ENCODE measurements around the gene AHDC1.

GRCh38 chr1:27622828-27623227 is 18.9 kb upstream of the AHDC1 start:
- TF ChIP-seq, protein P1, sequence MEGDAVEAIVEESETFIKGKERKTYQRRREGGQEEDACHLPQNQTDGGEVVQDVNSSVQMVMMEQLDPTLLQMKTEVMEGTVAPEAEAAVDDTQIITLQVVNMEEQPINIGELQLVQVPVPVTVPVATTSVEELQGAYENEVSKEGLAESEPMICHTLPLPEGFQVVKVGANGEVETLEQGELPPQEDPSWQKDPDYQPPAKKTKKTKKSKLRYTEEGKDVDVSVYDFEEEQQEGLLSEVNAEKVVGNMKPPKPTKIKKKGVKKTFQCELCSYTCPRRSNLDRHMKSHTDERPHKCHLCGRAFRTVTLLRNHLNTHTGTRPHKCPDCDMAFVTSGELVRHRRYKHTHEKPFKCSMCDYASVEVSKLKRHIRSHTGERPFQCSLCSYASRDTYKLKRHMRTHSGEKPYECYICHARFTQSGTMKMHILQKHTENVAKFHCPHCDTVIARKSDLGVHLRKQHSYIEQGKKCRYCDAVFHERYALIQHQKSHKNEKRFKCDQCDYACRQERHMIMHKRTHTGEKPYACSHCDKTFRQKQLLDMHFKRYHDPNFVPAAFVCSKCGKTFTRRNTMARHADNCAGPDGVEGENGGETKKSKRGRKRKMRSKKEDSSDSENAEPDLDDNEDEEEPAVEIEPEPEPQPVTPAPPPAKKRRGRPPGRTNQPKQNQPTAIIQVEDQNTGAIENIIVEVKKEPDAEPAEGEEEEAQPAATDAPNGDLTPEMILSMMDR (IDR thresholded peaks at IDR 0.05; ENCODE audit: poor library complexity), result no peak
- TF ChIP-seq EZH2 (IDR thresholded peaks at IDR 0.05; ENCODE audit: borderline replicate concordance) (no peak), EZH2phosphoT487 (IDR thresholded peaks at IDR 0.05; ENCODE audit: low read depth, severe bottlenecking, unreplicated experiment) (no peak)
